BLaER1 (cell line): ENCODE measurements around the gene RBM38.
A peak's percentile ranks its signal among the peaks of the same experiment; 100 is the strongest.
"Not testable (repeated sequence)": the region's sequence is repeated elsewhere in the genome, so short reads cannot be mapped to it uniquely, and the experiment has no call there.

Source experiments
- H3K27ac ChIP-seq: shearing (Covaris generic); formaldehyde crosslinking; 2 replicates; pipeline ENCODE4 v1.8.1; 2022
- H3K27me3 ChIP-seq: shearing (Covaris generic); formaldehyde crosslinking; 2 replicates; pipeline ENCODE4 v1.8.1; 2022
- H3K36me3 ChIP-seq: shearing (Covaris generic); formaldehyde crosslinking; 2 replicates; pipeline ENCODE4 v1.8.1; 2022
- H3K4me1 ChIP-seq: shearing (Covaris generic); formaldehyde crosslinking; 2 replicates; pipeline ENCODE4 v1.8.1; 2022
- H3K4me2 ChIP-seq: shearing (Covaris generic); formaldehyde crosslinking; 2 replicates; pipeline ENCODE4 v1.8.1; 2022
- H3K4me3 ChIP-seq: shearing (Covaris generic); formaldehyde crosslinking; 2 replicates; pipeline ENCODE4 v1.8.1; 2022
- H3K9ac ChIP-seq: shearing (Covaris generic); formaldehyde crosslinking; 2 replicates; pipeline ENCODE4 v1.8.1; 2022
- H3K9me3 ChIP-seq: shearing (Covaris generic); formaldehyde crosslinking; 2 replicates; pipeline ENCODE4 v1.8.1; 2022
- H4K20me1 ChIP-seq: shearing (Covaris generic); formaldehyde crosslinking; 2 replicates; pipeline ENCODE4 v1.8.1; 2022
- Cebpa-rat ChIP-seq: shearing (Covaris generic); IDR thresholded peaks from 2 replicates; pipeline ENCODE4 v1.8.1; 2022

The RBM38 gene

GRCh38 chr20:57425150-57426013 lies 34.2 kb downstream of the RBM38 start:
- Histone ChIP-seq H4K20me1 (no peaks in the 10 kb centered on the region), H3K27ac (peak overlapping the region; percentile 92), H3K4me3 (peak overlapping the region; percentile 46), H3K4me1 (peaks cover 100% of the 10 kb centered on the region), H3K9me3 (no peaks in the 10 kb centered on the region), H3K9ac (peak overlapping the region; percentile 77), H3K4me2 (peak overlapping the region; percentile 86), H3K36me3 (no peaks in the 10 kb centered on the region), H3K27me3 (no peaks in the 10 kb centered on the region)
- TF ChIP-seq Cebpa-rat, result peak; percentile 96

GRCh38 chr20:57426271-57426689 lies 35.1 kb downstream of the RBM38 start:
- Histone ChIP-seq H3K4me2 (peak overlapping the region; percentile 86), H3K9ac (peak overlapping the region; percentile 74), H3K27me3 (no peaks in the 10 kb centered on the region), H3K27ac (peak overlapping the region; percentile 92), H3K36me3 (no peaks in the 10 kb centered on the region), H3K9me3 (no peaks in the 10 kb centered on the region), H3K4me1 (peaks cover 100% of the 10 kb centered on the region), H4K20me1 (no peaks in the 10 kb centered on the region), H3K4me3 (0 out of 2 replicates have a peak overlapping the region, but pooled peaks have one; percentile 46)
- TF ChIP-seq Cebpa-rat, result no peak

- Histone ChIP-seq H3K27me3 (no peaks in the 10 kb centered on the region), H3K36me3 (no peaks in the 10 kb centered on the region), H3K4me2 (peak overlapping the region; percentile 86), H4K20me1 (no peaks in the 10 kb centered on the region), H3K4me1 (peaks cover 100% of the 10 kb centered on the region), H3K27ac (peak overlapping the region; percentile 92), H3K9ac (peak overlapping the region; percentile 74), H3K9me3 (no peaks in the 10 kb centered on the region), H3K4me3 (no peak overlapping the region)
- no peak for TF ChIP-seq Cebpa-rat
Observed at GRCh38 chr20:57426831-57427230, 35.6 kb downstream of the RBM38 start.

GRCh38 chr20:57428324-57429158 lies 37.3 kb downstream of the RBM38 start:
- no peaks in the 10 kb centered on the region for H4K20me1 ChIP-seq
- H3K9me3 ChIP-seq, result no peaks in the 10 kb centered on the region
- peak overlapping the region; percentile 60 for H3K9ac ChIP-seq
- TF ChIP-seq Cebpa-rat, result no peak
- H3K4me1 ChIP-seq, result peaks cover 100% of the 10 kb centered on the region
- H3K27me3 ChIP-seq, result no peaks in the 10 kb centered on the region
- H3K36me3 ChIP-seq, result no peaks in the 10 kb centered on the region
- H3K4me2 ChIP-seq, result peak overlapping the region; percentile 86
- no peak overlapping the region for H3K4me3 ChIP-seq
- peak overlapping the region; percentile 74 for H3K27ac ChIP-seq

- H3K4me1 ChIP-seq, result peaks cover 100% of the 10 kb centered on the region
- H3K4me2 ChIP-seq, result peak overlapping the region; percentile 86
- H3K36me3 ChIP-seq, result no peaks in the 10 kb centered on the region
- no peak overlapping the region for H3K9ac ChIP-seq
- no peaks in the 10 kb centered on the region for H4K20me1 ChIP-seq
- no peaks in the 10 kb centered on the region for H3K9me3 ChIP-seq
- H3K27me3 ChIP-seq, result no peaks in the 10 kb centered on the region
- H3K4me3 ChIP-seq, result no peak overlapping the region
- peak overlapping the region; percentile 74 for H3K27ac ChIP-seq
- TF ChIP-seq Cebpa-rat, result no peak
Observed at GRCh38 chr20:57429159-57429496, 37.9 kb downstream of the RBM38 start.

- no peaks in the 10 kb centered on the region for H4K20me1 ChIP-seq
- H3K4me2 ChIP-seq, result peak overlapping the region; percentile 86
- H3K27ac ChIP-seq, result peak overlapping the region; percentile 74; the same call in 1 of the 2 replicates
- no peak for TF ChIP-seq Cebpa-rat
- H3K9me3 ChIP-seq, result no peaks in the 10 kb centered on the region
- H3K9ac ChIP-seq, result no peak overlapping the region
- H3K36me3 ChIP-seq, result no peaks in the 10 kb centered on the region
- no peaks in the 10 kb centered on the region for H3K27me3 ChIP-seq
- peaks cover 100% of the 10 kb centered on the region for H3K4me1 ChIP-seq
- H3K4me3 ChIP-seq, result no peak overlapping the region
Observed at GRCh38 chr20:57429580-57430200, 38.5 kb downstream of the RBM38 start.

GRCh38 chr20:57430201-57430596 lies 39.0 kb downstream of the RBM38 start:
- H3K4me2 ChIP-seq, result peak overlapping the region; percentile 86
- peak overlapping the region; percentile 0; the same call in 1 of the 2 replicates for H3K27ac ChIP-seq
- H4K20me1 ChIP-seq, H3K27me3 ChIP-seq, H3K4me3 ChIP-seq, H3K36me3 ChIP-seq, H3K9ac ChIP-seq, H3K9me3 ChIP-seq: not testable (repeated sequence)
- H3K4me1 ChIP-seq, result peaks cover 100% of the 10 kb centered on the region

GRCh38 chr20:57431539-57431835 lies 40.3 kb downstream of the RBM38 start:
- Histone ChIP-seq H3K27ac (0 out of 2 replicates have a peak overlapping the region, but pooled peaks have one; percentile 27), H3K9me3 (no peaks in the 10 kb centered on the region), H3K36me3 (no peaks in the 10 kb centered on the region), H4K20me1 (no peaks in the 10 kb centered on the region), H3K4me1 (peaks cover 100% of the 10 kb centered on the region), H3K4me2 (peak overlapping the region; percentile 86), H3K9ac (no peak overlapping the region), H3K27me3 (no peaks in the 10 kb centered on the region), H3K4me3 (no peak overlapping the region)
- TF ChIP-seq Cebpa-rat, result no peak

- H3K4me1 ChIP-seq, result peaks cover 100% of the 10 kb centered on the region
- TF ChIP-seq Cebpa-rat, result no peak
- H3K27ac ChIP-seq, result peak overlapping the region; percentile 84
- H4K20me1 ChIP-seq, result no peaks in the 10 kb centered on the region
- no peaks in the 10 kb centered on the region for H3K36me3 ChIP-seq
- no peaks in the 10 kb centered on the region for H3K27me3 ChIP-seq
- peak overlapping the region; percentile 86 for H3K4me2 ChIP-seq
- H3K9me3 ChIP-seq, result peaks cover 9% of the 10 kb centered on the region
- H3K4me3 ChIP-seq, result 0 out of 2 replicates have a peak overlapping the region, but pooled peaks have one; percentile 8
- peak overlapping the region; percentile 64; the same call in 1 of the 2 replicates for H3K9ac ChIP-seq
Observed at GRCh38 chr20:57432480-57432861, 41.3 kb downstream of the RBM38 start.
